SK-N-SH (cell line): ENCODE results near the gene ARHGEF6. TPM values are rescaled to one million over a fixed set of nuclear protein-coding genes. Genes with fewer than 3 reads are reported as not detected.

Source experiments
- CTCF ChIA-PET: fragments of 300-600, 350-600 bp; formaldehyde crosslinking; extraction: SDS; loops from one replicate; lab custom pipeline; 2021; lab: Yijun Ruan, JAX
- POLR2A ChIA-PET: fragments of 350-600 bp; sonication (Branson Sonifier 250); formaldehyde crosslinking; extraction: SDS; loops from one replicate; lab custom pipeline; 2020; ENCODE audit warnings: antibody characterized with exemption, inconsistent platforms; lab: Yijun Ruan, JAX
- DNase-seq: peaks from one replicate; pipeline ENCODE4 v3.0.0; 2012
- H2AFZ ChIP-seq: fragments of 200-600 bp; sonication (generic); 2 replicates; pipeline ENCODE4 v1.8.1; 2016; ENCODE audit warnings: antibody characterized with exemption, mild to moderate bottlenecking, low read depth
- H3F3A ChIP-seq: fragments of 200-600 bp; sonication (generic); replicated peaks from 2 replicates; pipeline ENCODE3; 2016; ENCODE audit warnings: antibody characterized with exemption, mild to moderate bottlenecking; ENCODE audit not compliant: insufficient read depth
- H3K27ac ChIP-seq, 2 experiments: fragments of 200-500 bp in 1 of 2; fragments of 200-600 bp in 1 of 2; sonication (Bioruptor generic) in 1 of 2; sonication (generic), shearing (Covaris generic) in 1 of 2; 2 replicates each; pipeline versions ENCODE4 v1.5.1 to v1.6.1; 2014 to 2016; ENCODE audit warnings: low read depth in 2 of 2, inconsistent platforms in 1 of 2, low read length in 1 of 2, mild to moderate bottlenecking in 1 of 2, mixed read lengths in 1 of 2
- H3K27me3 ChIP-seq: fragments of 200-600 bp; sonication (generic), shearing (Covaris generic); 2 replicates; pipeline ENCODE4 v1.6.1; 2016; ENCODE audit warnings: mixed run types; ENCODE audit not compliant: insufficient read depth
- H3K36me3 ChIP-seq, 2 experiments: fragments of 200-500 bp in 1 of 2; fragments of 200-600 bp in 1 of 2; sonication (Bioruptor generic) in 1 of 2; sonication (generic) in 1 of 2; replicated peaks in 1 of 2; 2 replicates each; pipeline versions ENCODE3 to v1.5.1; 2014 to 2016; ENCODE audit warnings: low read length in 1 of 2, mild to moderate bottlenecking in 1 of 2; ENCODE audit not compliant: insufficient read depth in 2 of 2, control insufficient read depth in 1 of 2
- H3K4me1 ChIP-seq, 2 experiments: fragments of 200-500 bp in 1 of 2; fragments of 200-600 bp in 1 of 2; sonication (Bioruptor generic) in 1 of 2; sonication (generic), shearing (Covaris generic) in 1 of 2; 2 replicates each; pipeline versions ENCODE4 v1.5.1 to v1.6.1; 2014 to 2016; ENCODE audit warnings: low read depth in 1 of 2, low read length in 1 of 2, mixed run types in 1 of 2; ENCODE audit not compliant: insufficient read depth in 2 of 2, control insufficient read depth in 1 of 2
- H3K4me2 ChIP-seq: fragments of 200-600 bp; sonication (generic), shearing (Covaris generic); 2 replicates; pipeline ENCODE4 v1.6.1; 2017; ENCODE audit warnings: mixed run types
- H3K4me3 ChIP-seq, 2 experiments: fragments of 200-500 bp in 1 of 2; fragments of 200-600 bp in 1 of 2; sonication (Bioruptor generic) in 1 of 2; sonication (generic), shearing (Covaris generic) in 1 of 2; 2 replicates each; pipeline versions ENCODE4 v1.5.1 to v1.8.1; 2014 to 2016; ENCODE audit warnings: low read depth in 2 of 2, inconsistent platforms in 1 of 2, low read length in 1 of 2, mild to moderate bottlenecking in 1 of 2, mixed read lengths in 1 of 2, moderate library complexity in 1 of 2
- H3K79me2 ChIP-seq: fragments of 200-600 bp; sonication (generic); 2 replicates; pipeline ENCODE4 v1.8.1; 2017; ENCODE audit warnings: mild to moderate bottlenecking; ENCODE audit not compliant: insufficient read depth
- H3K9ac ChIP-seq: fragments of 200-600 bp; sonication (generic); 2 replicates; pipeline ENCODE4 v1.6.1; 2017; ENCODE audit warnings: mixed run types
- H3K9me2 ChIP-seq: fragments of 200-600 bp; sonication (generic); 2 replicates; pipeline ENCODE4 v1.6.1; 2017; ENCODE audit warnings: mixed run types
- H3K9me3 ChIP-seq: fragments of 200-600 bp; sonication (generic); 2 replicates; pipeline ENCODE4 v1.6.1; 2017; ENCODE audit warnings: mixed run types, mild to moderate bottlenecking, moderate library complexity
- H4K20me1 ChIP-seq: fragments of 200-600 bp; sonication (generic); 2 replicates; pipeline ENCODE4 v1.6.1; 2017; ENCODE audit warnings: mild to moderate bottlenecking, mixed run types; ENCODE audit not compliant: insufficient read depth
- CHD2 ChIP-seq: fragments of 150-350 bp; IDR thresholded peaks from 2 replicates; pipeline ENCODE4 v1.6.1; 2018; ENCODE audit warnings: low read length; ENCODE audit not compliant: partially characterized antibody
- ELF1 ChIP-seq: IDR thresholded peaks from 2 replicates; pipeline ENCODE4 v1.4.0; 2012
- FOSL2 ChIP-seq: IDR thresholded peaks from 2 replicates; pipeline ENCODE4 v1.4.0; 2012; ENCODE audit warnings: low read depth, mild to moderate bottlenecking, moderate library complexity, borderline replicate concordance
- FOXJ3 ChIP-seq: sonication (generic); formaldehyde crosslinking; IDR thresholded peaks from 2 replicates; pipeline ENCODE4 v1.5.1; 2020; ENCODE audit warnings: mild to moderate bottlenecking, missing genetic modification reagents
- FOXM1 ChIP-seq: IDR thresholded peaks from 2 replicates; pipeline ENCODE4 v1.4.0; 2012; ENCODE audit warnings: low read depth, mild to moderate bottlenecking
- GATA2 ChIP-seq: sonication (generic); formaldehyde crosslinking; IDR thresholded peaks from 2 replicates; pipeline ENCODE4 v1.5.0; 2020; ENCODE audit warnings: mild to moderate bottlenecking, missing genetic modification reagents
- MEF2A ChIP-seq: IDR thresholded peaks from 2 replicates; pipeline ENCODE4 v1.4.0; 2012; ENCODE audit warnings: low read depth, borderline replicate concordance
- MXI1 ChIP-seq: IDR thresholded peaks from 2 replicates; pipeline ENCODE4 v1.6.1; 2012; ENCODE audit warnings: mild to moderate bottlenecking, low read depth, low read length, improper control_type of control experiment
- NRF1 ChIP-seq: IDR thresholded peaks from 2 replicates; pipeline ENCODE4 v1.6.1; 2012; ENCODE audit warnings: low read depth, mild to moderate bottlenecking, low read length
- PBX3 ChIP-seq: IDR thresholded peaks from 2 replicates; pipeline ENCODE4; 2012
- RAD21 ChIP-seq: IDR thresholded peaks from 2 replicates; pipeline ENCODE4 v1.6.1; 2012; ENCODE audit warnings: mild to moderate bottlenecking, low read length
- RCOR1 ChIP-seq: fragments of 150-350 bp; IDR thresholded peaks from 2 replicates; pipeline ENCODE4 v1.6.1; 2017; ENCODE audit warnings: antibody characterized with exemption, low read length
- RFX5 ChIP-seq: IDR thresholded peaks from 2 replicates; pipeline ENCODE4 v1.6.1; 2012; ENCODE audit warnings: mild to moderate bottlenecking, improper control_type of control experiment, low read length
- SIN3A ChIP-seq: IDR thresholded peaks from 2 replicates; pipeline ENCODE4 v1.6.1; 2012; ENCODE audit warnings: low read depth, mild to moderate bottlenecking, low read length, moderate library complexity, borderline replicate concordance
- SMC3 ChIP-seq: IDR thresholded peaks from 2 replicates; pipeline ENCODE4 v1.6.1; 2012; ENCODE audit warnings: low read depth, low read length, improper control_type of control experiment
- USF1 ChIP-seq: IDR thresholded peaks from 2 replicates; pipeline ENCODE4 v1.4.0; 2012; ENCODE audit warnings: low read depth, borderline replicate concordance
- YY1 ChIP-seq: IDR thresholded peaks from 2 replicates; pipeline ENCODE4 v1.4.0; 2012; ENCODE audit warnings: low read depth, mild to moderate bottlenecking
- ZBTB33 ChIP-seq: IDR thresholded peaks from 2 replicates; pipeline ENCODE4 v1.4.0; 2012; ENCODE audit warnings: low read depth, borderline replicate concordance
- WGBS: methylation state at CpG from one replicate; pipeline ENCODE4 v1.1.6; 2017; ENCODE audit warnings: low lambda C conversion rate; 5-methylcytosine and 5-hydroxymethylcytosine counted together
- polyA plus RNA-seq, 3 experiments: library from polyadenylated mRNA; depleted of rRNA; stranded (reverse); fragments of >200 nt; gene quantifications; 2 replicates each; pipeline ENCODE4 v1.2.3, GENCODE V29; 2012
- TF ChIP-seq, protein P1 (sequence below): IDR thresholded peaks from 2 replicates; pipeline ENCODE4 v1.4.0; 2012; ENCODE audit warnings: low read depth

The ARHGEF6 gene
- polyA plus RNA-seq, 1 of the 3 experiments (the other 2 are of a cell fraction): 2.7 TPM

- CTCF ChIA-PET: interaction anchor here (0.7 kb wide), 1 partner anchor 26 kb away, joined by 3 read pairs; no protein-coding TSS in a partner anchor
- Histone ChIP-seq H2AFZ (no peak overlapping the region), H3K27ac (no peak overlapping the region), H3K79me2 (no peaks in the 10 kb centered on the region), H4K20me1 (no peaks in the 10 kb centered on the region), H3K36me3 (no peaks in the 10 kb centered on the region), H3K9ac (no peak overlapping the region), H3K9me3 (no peaks in the 10 kb centered on the region), H3K27me3 (no peaks in the 10 kb centered on the region), H3K9me2 (no peaks in the 10 kb centered on the region), H3K4me1 (no peaks in the 10 kb centered on the region), H3K4me3 (no peak overlapping the region), H3F3A (no peaks in the 10 kb centered on the region), H3K4me2 (no peak overlapping the region)
- WGBS: 40% methylated on average over 6 of the region's 6 CpGs
- no peak for DNase-seq
- TF ChIP-seq SMC3 (no peak), GATA2 (CRISPR knock-in tag) (no peak), RAD21 (no peak), FOXJ3 (CRISPR knock-in tag) (no peak), YY1 (no peak), MXI1 (no peak), FOXM1 (no peak)
- TF ChIP-seq, protein P1, sequence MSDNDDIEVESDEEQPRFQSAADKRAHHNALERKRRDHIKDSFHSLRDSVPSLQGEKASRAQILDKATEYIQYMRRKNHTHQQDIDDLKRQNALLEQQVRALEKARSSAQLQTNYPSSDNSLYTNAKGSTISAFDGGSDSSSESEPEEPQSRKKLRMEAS: no peak
- POLR2A ChIA-PET: no interaction called here
Observed at GRCh38 chrX:136665258-136665900, 115.4 kb downstream of the ARHGEF6 start.

GRCh38 chrX:136662976-136663375 is 117.8 kb downstream of the ARHGEF6 start:
- no peaks in the 10 kb centered on the region for H3K9me2 ChIP-seq
- H3K4me2 ChIP-seq: no peak overlapping the region
- H3F3A ChIP-seq: no peaks in the 10 kb centered on the region
- H3K9me3 ChIP-seq: no peaks in the 10 kb centered on the region
- H2AFZ ChIP-seq: no peak overlapping the region
- H3K4me3 ChIP-seq: no peak overlapping the region
- DNase-seq: no peak
- TF ChIP-seq RCOR1 (no peak), CHD2 (no peak), PBX3 (no peak), FOSL2 (no peak), MEF2A (no peak), USF1 (no peak), ZBTB33 (no peak), RFX5 (no peak), NRF1 (no peak), ELF1 (no peak), SMC3 (no peak), SIN3A (no peak)
- no peak overlapping the region for H3K9ac ChIP-seq
- H3K27me3 ChIP-seq: no peaks in the 10 kb centered on the region; the same call in 1 of the 2 replicates
- H4K20me1 ChIP-seq: no peaks in the 10 kb centered on the region
- no peaks in the 10 kb centered on the region for H3K36me3 ChIP-seq
- H3K4me1 ChIP-seq: no peaks in the 10 kb centered on the region
- H3K79me2 ChIP-seq: no peaks in the 10 kb centered on the region
- CTCF ChIA-PET: no interaction called here
- no peak overlapping the region for H3K27ac ChIP-seq
- POLR2A ChIA-PET: no interaction called here
- 43% methylated on average over 1 of the region's 1 CpG for WGBS
